Neuronal stem cell (in vitro differentiated cells): Measurements from ENCODE around the gene POLR2H.

Experiments
- DNase-seq: peaks from one replicate; pipeline ENCODE4 v3.0.0-alpha.2; 2013; ENCODE audit warnings: low spot score
- H2AFZ ChIP-seq: one replicate; pipeline ENCODE4 v1.6.1; 2013; ENCODE audit warnings: mild to moderate bottlenecking, low read length, inconsistent platforms
- H2AK5ac ChIP-seq: 2 replicates; pipeline ENCODE4 v1.6.1; 2013; ENCODE audit warnings: low read depth, mild to moderate bottlenecking, inconsistent platforms, low read length, moderate library complexity, mixed read lengths
- H2BK120ac ChIP-seq: 2 replicates; pipeline ENCODE4 v1.6.1; 2013; ENCODE audit warnings: low read depth, mild to moderate bottlenecking, inconsistent platforms, low read length, moderate library complexity, mixed read lengths
- H2BK12ac ChIP-seq: one replicate; pipeline ENCODE4 v1.6.1; 2013; ENCODE audit warnings: low read length, inconsistent platforms
- H2BK15ac ChIP-seq: 2 replicates; pipeline ENCODE4 v1.6.1; 2013; ENCODE audit warnings: mild to moderate bottlenecking, low read length, inconsistent platforms, mixed read lengths
- H2BK5ac ChIP-seq: one replicate; pipeline ENCODE4 v1.6.1; 2013; ENCODE audit warnings: inconsistent platforms, mild to moderate bottlenecking, low read length, moderate library complexity
- H3K14ac ChIP-seq: one replicate; pipeline ENCODE4 v1.6.1; 2013; ENCODE audit warnings: low read length, inconsistent platforms
- H3K18ac ChIP-seq: 2 replicates; pipeline ENCODE4 v1.6.1; 2013; ENCODE audit warnings: low read length, inconsistent platforms
- H3K23ac ChIP-seq: 2 replicates; pipeline ENCODE4 v1.6.1; 2013; ENCODE audit warnings: low read depth, mild to moderate bottlenecking, mixed read lengths, low read length, inconsistent platforms; ENCODE audit not compliant: poor library complexity
- H3K27ac ChIP-seq: replicated peaks from 3 replicates; pipeline ENCODE4 v1.5.1; 2013; ENCODE audit warnings: low read length, inconsistent platforms
- H3K27me3 ChIP-seq, 3 experiments: 2 replicates each; pipeline ENCODE4 v1.6.1; 2013; ENCODE audit warnings: low read length in 3 of 3, mild to moderate bottlenecking in 2 of 3, inconsistent platforms in 1 of 3, low read depth in 1 of 3, mixed read lengths in 1 of 3, moderate library complexity in 1 of 3; ENCODE audit not compliant: control insufficient read depth in 3 of 3, insufficient read depth in 3 of 3
- H3K36me3 ChIP-seq, 2 donors: replicated peaks in 1 of 2; 2 replicates each; pipeline ENCODE4 v1.6.1; 2013; ENCODE audit warnings: low read length in 2 of 2; ENCODE audit not compliant: control insufficient read depth in 2 of 2, insufficient read depth in 2 of 2
- H3K4ac ChIP-seq: 2 replicates; pipeline ENCODE4 v1.6.1; 2013; ENCODE audit warnings: inconsistent platforms, mild to moderate bottlenecking, low read length, moderate library complexity
- H3K4me1 ChIP-seq, 2 donors: 1 replicate in 1 of 2; 2 replicates in 1 of 2; pipeline ENCODE4 v1.6.1; 2013; ENCODE audit warnings: low read length in 2 of 2, low read depth in 1 of 2; ENCODE audit not compliant: control insufficient read depth in 2 of 2, insufficient read depth in 1 of 2
- H3K4me2 ChIP-seq: one replicate; pipeline ENCODE4 v1.6.1; 2013; ENCODE audit warnings: mild to moderate bottlenecking, low read length, inconsistent platforms; ENCODE audit not compliant: insufficient read depth, poor library complexity, severe bottlenecking
- H3K4me3 ChIP-seq, 2 donors: 2 replicates each; pipeline ENCODE4 v1.5.1; 2013; ENCODE audit warnings: low read length in 2 of 2, mild to moderate bottlenecking in 2 of 2, inconsistent platforms in 1 of 2, moderate library complexity in 1 of 2
- H3K79me1 ChIP-seq: one replicate; pipeline ENCODE4 v1.6.1; 2013; ENCODE audit warnings: low read depth, mild to moderate bottlenecking, inconsistent platforms, low read length, moderate library complexity
- H3K9ac ChIP-seq: one replicate; pipeline ENCODE4 v1.6.1; 2013; ENCODE audit warnings: mild to moderate bottlenecking, low read depth, low read length, inconsistent platforms; ENCODE audit not compliant: poor library complexity
- H3K9me3 ChIP-seq, 2 donors: replicated peaks in 1 of 2; 2 replicates each; pipeline versions ENCODE3 to v1.6.1; 2013; ENCODE audit warnings: low read length in 2 of 2, mild to moderate bottlenecking in 2 of 2, inconsistent platforms in 1 of 2, low read depth in 1 of 2, mixed read lengths in 1 of 2, moderate library complexity in 1 of 2; ENCODE audit not compliant: control insufficient read depth in 2 of 2, insufficient read depth in 1 of 2
- H4K8ac ChIP-seq: one replicate; pipeline ENCODE4 v1.6.1; 2013; ENCODE audit warnings: low read depth, mild to moderate bottlenecking, inconsistent platforms, low read length, moderate library complexity
- H4K91ac ChIP-seq: one replicate; pipeline ENCODE4 v1.6.1; 2013; ENCODE audit warnings: low read length, low read depth, mild to moderate bottlenecking, inconsistent platforms; ENCODE audit not compliant: poor library complexity
- WGBS, 2 donors: extraction: QIAGEN DNeasy Blood & Tissue Kit; methylation state at CpG; one replicate each; pipeline ENCODE4 v1.1.7; 2013; ENCODE audit warnings: missing lambda C conversion rate in 2 of 2, mixed read lengths in 1 of 2; ENCODE audit not compliant: insufficient read length in 2 of 2, insufficient replicate concordance in 1 of 2; ENCODE audit errors: extremely low coverage in 2 of 2; 5-methylcytosine and 5-hydroxymethylcytosine counted together

Gene POLR2H

GRCh38 chr3:184377882-184378445, 16.5 kb downstream of the POLR2H start, which contains the start of gene THPO:
THPO (minus strand) TSS chr3:184378207; CDS start chr3:184376259, 1,948 bp downstream.
- H2BK15ac ChIP-seq, result peak within 1 kb of the TSS; percentile 64

DNA sequence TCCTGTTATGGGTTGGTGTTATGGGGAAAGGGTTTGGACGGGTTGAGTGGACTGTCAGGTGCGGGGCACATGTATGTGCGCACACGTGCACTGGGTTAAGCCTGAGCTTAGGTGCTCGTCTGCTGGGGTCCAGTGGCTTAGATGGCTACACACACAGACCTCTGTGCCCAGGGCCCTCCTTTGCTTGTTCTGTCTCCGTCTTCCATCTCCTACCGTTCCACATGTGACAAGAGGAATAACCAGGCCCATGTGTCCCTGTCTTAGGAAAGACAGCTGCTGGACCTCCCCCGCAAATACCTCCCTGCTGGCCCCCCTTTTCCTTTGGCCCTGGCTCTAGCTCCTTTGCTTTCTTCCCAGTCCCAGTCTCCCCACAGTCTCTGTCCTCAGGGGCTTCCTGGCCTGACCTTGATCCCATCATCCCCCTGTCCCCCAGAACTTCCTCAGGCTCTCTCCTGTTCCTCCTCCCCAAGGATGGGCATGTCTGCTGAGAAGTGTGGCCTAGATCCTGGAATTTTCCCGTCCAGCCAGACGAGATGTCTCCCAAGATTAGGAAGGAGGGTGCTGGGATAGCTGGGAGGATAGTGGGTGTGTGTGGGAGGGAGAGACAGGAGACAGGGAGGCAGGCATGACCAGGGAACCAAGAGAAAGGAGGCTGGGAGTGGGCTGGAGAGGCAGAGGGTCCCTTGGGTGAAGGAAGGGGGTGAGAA, 17.3 kb downstream of the POLR2H start:
- DNase-seq, result no peak
- no CpG with 5 or more reads among the region's 10 CpGs for WGBS, 2 donors
- H3K27ac ChIP-seq, result no peak overlapping the region

More at GRCh38 chr3:184377882-184378445, 16.5 kb downstream of the POLR2H start, which contains the start of gene THPO:
- peaks cover 8 to 22% (median 18%) of the 10 kb centered on the region in 3 experiments for H3K27me3 ChIP-seq
- H3K18ac ChIP-seq, result peak within 1 kb of the TSS; percentile 86
- H3K14ac ChIP-seq, result no peak within 1 kb of the TSS
- H2BK12ac ChIP-seq, result peak within 1 kb of the TSS; percentile 78
- peak within 1 kb of the TSS; percentile 84 for H4K8ac ChIP-seq
- no peaks in the 10 kb centered on the region for H3K79me1 ChIP-seq
- H3K27ac ChIP-seq, result peak within 1 kb of the TSS; percentile 35
- peaks cover 26 to 41% of the 10 kb centered on the region in 2 donors for H3K4me1 ChIP-seq
- H3K9ac ChIP-seq, result peak within 1 kb of the TSS; percentile 75
- no peak within 1 kb of the TSS for H2BK120ac ChIP-seq
- peak within 1 kb of the TSS in 1 of 2 donors; percentile 49 for H3K4me3 ChIP-seq
- peak within 1 kb of the TSS; percentile 90 for H2AFZ ChIP-seq
- no peak for DNase-seq
- H3K4ac ChIP-seq, result no peak within 1 kb of the TSS
- no CpG with 5 or more reads among the region's 7 CpGs for WGBS, 2 donors
- H2BK5ac ChIP-seq, result peak within 1 kb of the TSS; percentile 10
- no peak within 1 kb of the TSS for H3K4me2 ChIP-seq
- H4K91ac ChIP-seq, result no peak within 1 kb of the TSS
- peak within 1 kb of the TSS; percentile 95 for H2AK5ac ChIP-seq
- peaks cover 0 to 8% of the 10 kb centered on the region in 2 donors for H3K36me3 ChIP-seq
- H3K23ac ChIP-seq, result no peak within 1 kb of the TSS
- H3K9me3 ChIP-seq, result no peaks in the 10 kb centered on the region

DNA sequence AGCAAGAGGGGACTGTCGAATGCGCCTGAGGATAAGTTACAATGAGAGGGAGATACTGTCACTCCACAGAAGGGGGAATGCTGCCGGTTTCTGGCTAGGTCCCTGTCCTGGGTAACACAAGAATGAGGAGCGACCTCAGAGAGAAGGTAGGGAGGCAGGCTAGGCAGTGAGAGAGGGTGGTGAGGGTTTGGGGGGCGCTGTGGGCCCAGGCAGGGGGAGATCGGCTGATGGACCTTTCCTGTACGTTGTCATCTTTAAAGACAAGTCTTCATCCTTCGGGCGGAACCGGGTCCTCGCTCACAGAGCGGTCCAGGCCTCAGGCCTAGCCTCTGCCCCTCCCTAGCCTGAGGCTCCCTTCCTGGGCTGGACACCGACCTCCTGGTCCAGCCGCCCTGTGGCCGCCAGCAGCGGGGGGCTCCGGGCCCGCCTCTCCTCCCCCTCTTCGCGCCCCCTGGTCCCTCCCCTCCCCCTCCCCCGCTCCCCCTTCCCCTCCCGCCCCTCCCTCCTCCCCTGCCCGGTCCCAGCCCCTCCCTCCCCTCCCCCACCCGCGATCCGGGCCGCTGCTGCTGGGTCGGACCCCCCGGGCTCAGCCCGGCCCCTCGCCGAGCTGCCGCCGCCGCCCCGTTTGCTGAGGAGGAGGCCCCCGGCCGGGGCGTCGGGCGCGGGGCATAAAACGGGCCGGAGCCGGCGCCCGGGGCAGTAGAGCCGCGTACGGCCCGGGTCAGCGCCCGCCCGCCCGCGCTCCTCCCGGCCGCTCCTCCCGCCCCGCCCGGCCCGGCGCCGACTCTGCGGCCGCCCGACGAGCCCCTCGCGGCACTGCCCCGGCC, 18.1 kb downstream of the POLR2H start, which contains the start of gene CHRD:
Gene CHRD (plus strand): TSS at position 697 of the 827 bp plus-strand sequence. CDS start 265 bp downstream, outside the sequence.
- no peak within 1 kb of the TSS for H4K8ac ChIP-seq
- H2BK120ac ChIP-seq, result no peak within 1 kb of the TSS

More for the DNA sequence above, 17.3 kb downstream of the POLR2H start:
- Histone ChIP-seq H2BK120ac (no peak overlapping the region), H3K9ac (peak overlapping the region; percentile 75), H2AFZ (peak overlapping the region; percentile 90), H3K4me3 (peak overlapping the region in 1 of 2 donors; percentile 49), H3K18ac (peak overlapping the region; percentile 82), H2BK5ac (peak overlapping the region; percentile 10), H4K91ac (no peak overlapping the region), H2BK12ac (peak overlapping the region; percentile 78), H3K4me2 (no peak overlapping the region), H4K8ac (no peak overlapping the region), H3K27me3 (peaks cover 8 to 22% (median 18%) of the 10 kb centered on the region in 3 experiments), H3K4ac (no peak overlapping the region), H3K79me1 (no peaks in the 10 kb centered on the region), H3K36me3 (peaks cover 0 to 8% of the 10 kb centered on the region in 2 donors), H3K23ac (no peak overlapping the region), H2AK5ac (peak overlapping the region; percentile 95), H2BK15ac (peak overlapping the region; percentile 64), H3K9me3 (no peaks in the 10 kb centered on the region), H3K14ac (peak overlapping the region; percentile 27), H3K4me1 (peaks cover 26 to 41% of the 10 kb centered on the region in 2 donors)

More for the DNA sequence above, 18.1 kb downstream of the POLR2H start, which contains the start of gene CHRD:
- Histone ChIP-seq H2AFZ (peak within 1 kb of the TSS; percentile 89), H3K18ac (peak within 1 kb of the TSS; percentile 94), H2AK5ac (peak within 1 kb of the TSS; percentile 95), H3K4me1 (peaks cover 26 to 41% of the 10 kb centered on the region in 2 donors), H3K27ac (peak within 1 kb of the TSS; percentile 14), H3K36me3 (peaks cover 0 to 8% of the 10 kb centered on the region in 2 donors), H3K9me3 (no peaks in the 10 kb centered on the region), H3K14ac (peak within 1 kb of the TSS; percentile 90), H2BK5ac (peak within 1 kb of the TSS; percentile 71), H3K4me3 (peak within 1 kb of the TSS; percentile 45 to 81), H2BK12ac (peak within 1 kb of the TSS; percentile 91), H3K4ac (peak within 1 kb of the TSS; percentile 12), H3K27me3 (peaks cover 8 to 22% (median 18%) of the 10 kb centered on the region in 3 experiments), H3K9ac (peak within 1 kb of the TSS; percentile 85), H4K91ac (no peak within 1 kb of the TSS), H3K23ac (peak within 1 kb of the TSS; percentile 12), H2BK15ac (peak within 1 kb of the TSS; percentile 81), H3K79me1 (no peaks in the 10 kb centered on the region), H3K4me2 (peak within 1 kb of the TSS; percentile 87)
- no CpG with 5 or more reads among the region's 71 CpGs for WGBS, 2 donors
- no peak for DNase-seq
